Measurements from ENCODE around the gene ACSM2B.
"Not testable (repeated sequence)": the region's sequence is repeated elsewhere in the genome, so short reads cannot be mapped to it uniquely, and the experiment has no call there.

DNA sequence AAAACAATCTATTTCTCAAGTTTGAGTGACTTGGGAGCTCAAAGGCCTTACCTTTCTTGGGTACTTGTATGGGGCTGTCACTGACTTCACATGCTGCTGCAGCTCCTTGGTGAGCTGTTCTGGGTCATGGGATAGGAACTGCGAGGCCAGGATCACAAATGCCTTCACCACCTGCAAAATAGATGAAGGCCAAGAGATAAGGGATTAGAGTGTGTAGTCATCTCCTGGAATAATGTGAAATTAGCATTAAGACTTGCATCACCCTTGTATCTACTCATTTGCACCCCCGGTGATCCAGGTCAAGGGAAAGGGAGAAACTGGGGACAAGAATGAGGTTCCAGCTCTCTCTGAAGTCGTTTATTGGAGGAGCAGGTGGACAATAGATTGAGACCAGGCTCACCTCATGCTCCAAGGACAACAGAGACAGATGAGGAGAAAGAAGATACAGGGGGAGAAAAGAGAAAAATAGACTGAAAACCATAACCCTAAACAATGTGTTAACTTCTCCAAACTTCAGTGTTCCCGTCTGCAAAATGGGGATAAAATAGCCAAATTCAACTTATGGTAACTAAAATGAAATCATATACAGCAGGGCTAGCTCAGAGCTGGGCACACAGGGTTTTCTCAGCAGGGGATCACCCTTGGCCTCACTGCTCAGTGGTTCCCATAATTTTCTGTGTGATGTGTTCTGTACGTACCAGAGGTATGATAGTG lies 35.4 kb downstream of the ACSM2B start:
- TF ChIP-seq PPARA (CRISPR knock-in tag; IDR thresholded peaks at IDR 0.05; ENCODE audit: borderline replicate concordance); ZC3H10 (CRISPR knock-in tag; IDR thresholded peaks at IDR 0.05): not testable (repeated sequence)

All from SK-N-SH treated with all-trans-retinoic acid at 6 μM for 48 hours (cell line).